GM06990 (cell line): ENCODE data around the gene PMS1.

Experiments used
- DNase-seq: peaks from one replicate; pipeline ENCODE4 v3.0.0-alpha.2; 2011; ENCODE audit not compliant: insufficient read length; ENCODE audit errors: extremely low read depth
- H3K27me3 ChIP-seq: replicated peaks from 2 replicates; pipeline ENCODE4 v1.6.0; 2011; ENCODE audit warnings: low read length; ENCODE audit not compliant: control insufficient read depth, insufficient read depth
- H3K36me3 ChIP-seq: 2 replicates; pipeline ENCODE4 v1.5.1; 2011; ENCODE audit warnings: low read length; ENCODE audit not compliant: control insufficient read depth, insufficient read depth
- H3K4me3 ChIP-seq: replicated peaks from 2 replicates; pipeline ENCODE4 v1.5.1; 2011; ENCODE audit warnings: low read depth, mild to moderate bottlenecking, control low read depth, low read length
- TF ChIP-seq, protein P1 (sequence below): IDR thresholded peaks from 2 replicates; pipeline ENCODE4 v1.5.1; 2011; ENCODE audit warnings: low read length, control low read depth, mild to moderate bottlenecking, inconsistent platforms; ENCODE audit not compliant: insufficient read depth, poor library complexity, severe bottlenecking

PMS1 gene

DNA sequence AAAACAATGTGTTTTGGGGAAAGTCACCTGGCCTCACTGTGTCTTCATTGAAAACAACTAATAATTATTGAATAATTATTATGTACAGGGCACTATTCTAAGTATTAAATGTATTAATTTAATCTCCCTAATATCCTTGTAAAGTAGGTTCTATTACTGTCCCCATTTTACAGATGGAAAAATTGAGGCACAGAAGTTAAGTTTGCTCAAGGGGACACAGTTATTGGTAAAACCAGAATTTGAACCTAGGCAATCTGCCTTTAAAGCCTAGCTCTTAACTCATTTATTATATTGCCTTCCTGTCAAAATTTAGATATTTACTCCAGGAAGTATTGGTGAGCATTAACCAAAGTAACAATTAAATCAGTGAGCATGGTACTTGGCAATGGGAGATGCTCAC is 84.6 kb downstream of the PMS1 start:
- TF ChIP-seq, protein P1, sequence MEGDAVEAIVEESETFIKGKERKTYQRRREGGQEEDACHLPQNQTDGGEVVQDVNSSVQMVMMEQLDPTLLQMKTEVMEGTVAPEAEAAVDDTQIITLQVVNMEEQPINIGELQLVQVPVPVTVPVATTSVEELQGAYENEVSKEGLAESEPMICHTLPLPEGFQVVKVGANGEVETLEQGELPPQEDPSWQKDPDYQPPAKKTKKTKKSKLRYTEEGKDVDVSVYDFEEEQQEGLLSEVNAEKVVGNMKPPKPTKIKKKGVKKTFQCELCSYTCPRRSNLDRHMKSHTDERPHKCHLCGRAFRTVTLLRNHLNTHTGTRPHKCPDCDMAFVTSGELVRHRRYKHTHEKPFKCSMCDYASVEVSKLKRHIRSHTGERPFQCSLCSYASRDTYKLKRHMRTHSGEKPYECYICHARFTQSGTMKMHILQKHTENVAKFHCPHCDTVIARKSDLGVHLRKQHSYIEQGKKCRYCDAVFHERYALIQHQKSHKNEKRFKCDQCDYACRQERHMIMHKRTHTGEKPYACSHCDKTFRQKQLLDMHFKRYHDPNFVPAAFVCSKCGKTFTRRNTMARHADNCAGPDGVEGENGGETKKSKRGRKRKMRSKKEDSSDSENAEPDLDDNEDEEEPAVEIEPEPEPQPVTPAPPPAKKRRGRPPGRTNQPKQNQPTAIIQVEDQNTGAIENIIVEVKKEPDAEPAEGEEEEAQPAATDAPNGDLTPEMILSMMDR, result no peak
- Histone ChIP-seq H3K4me3 (no peak overlapping the region), H3K27me3 (no peaks in the 10 kb centered on the region), H3K36me3 (peaks cover 7% of the 10 kb centered on the region)
- DNase-seq, result no peak

DNA sequence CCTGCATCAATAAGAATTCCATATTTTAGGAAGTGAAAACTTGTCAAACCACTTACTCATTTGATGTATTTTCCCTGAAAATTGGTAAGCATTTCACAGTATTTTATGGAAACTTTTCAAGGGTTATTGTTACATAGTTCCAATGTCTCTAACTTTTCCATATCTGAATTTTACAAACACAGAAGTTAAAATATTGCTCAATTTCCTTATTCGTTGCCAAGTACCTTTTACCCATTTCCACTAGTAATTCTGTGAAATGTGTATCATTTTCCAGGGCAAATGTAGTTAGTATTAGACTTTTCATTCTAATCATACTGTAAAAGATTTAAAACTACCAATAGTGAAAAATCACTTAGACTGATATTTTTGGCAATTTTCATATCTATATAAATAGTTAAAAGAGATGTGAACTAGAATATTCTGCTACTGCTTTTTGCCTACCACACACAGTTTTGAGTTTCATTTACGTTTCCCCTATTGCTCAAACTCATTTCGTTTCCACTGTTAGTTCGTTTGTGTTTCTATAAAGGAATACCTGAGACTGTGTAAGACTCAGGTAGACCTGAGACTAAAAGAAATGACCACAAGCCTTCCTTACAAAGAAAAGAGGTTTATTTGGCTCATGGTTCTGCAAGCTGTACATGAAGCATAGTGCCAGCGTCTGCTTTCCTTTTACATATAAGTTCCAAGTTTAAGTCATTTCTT is 86.3 kb downstream of the PMS1 start:
- H3K4me3 ChIP-seq, result no peak overlapping the region
- TF ChIP-seq, protein P1, result no peak
- H3K36me3 ChIP-seq, result peaks cover 7% of the 10 kb centered on the region
- no peaks in the 10 kb centered on the region for H3K27me3 ChIP-seq
- no peak for DNase-seq

DNA sequence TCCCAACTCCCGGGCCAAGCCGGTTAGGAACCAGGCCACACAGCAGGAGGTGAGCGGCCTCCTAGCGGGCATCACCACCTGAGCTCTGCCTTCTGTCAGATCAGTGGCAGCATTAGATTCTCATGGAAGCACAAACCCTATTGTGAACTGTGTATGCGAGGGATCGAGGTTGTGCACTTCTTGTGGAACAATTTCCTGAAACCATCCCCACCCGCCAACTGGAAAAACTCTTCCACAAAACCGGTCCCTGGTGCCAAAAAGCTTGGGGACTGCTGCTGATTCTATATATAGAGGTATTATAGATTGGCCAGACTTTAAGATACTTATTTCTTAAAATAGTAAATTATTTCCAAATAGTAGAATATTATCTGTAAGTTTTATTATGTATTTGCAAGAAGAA is 89.4 kb downstream of the PMS1 start:
- no peak overlapping the region for H3K4me3 ChIP-seq
- TF ChIP-seq, protein P1, result no peak
- no peak for DNase-seq
- no peaks in the 10 kb centered on the region for H3K27me3 ChIP-seq
- H3K36me3 ChIP-seq, result peaks cover 4% of the 10 kb centered on the region; the same call in 1 of the 2 replicates

DNA sequence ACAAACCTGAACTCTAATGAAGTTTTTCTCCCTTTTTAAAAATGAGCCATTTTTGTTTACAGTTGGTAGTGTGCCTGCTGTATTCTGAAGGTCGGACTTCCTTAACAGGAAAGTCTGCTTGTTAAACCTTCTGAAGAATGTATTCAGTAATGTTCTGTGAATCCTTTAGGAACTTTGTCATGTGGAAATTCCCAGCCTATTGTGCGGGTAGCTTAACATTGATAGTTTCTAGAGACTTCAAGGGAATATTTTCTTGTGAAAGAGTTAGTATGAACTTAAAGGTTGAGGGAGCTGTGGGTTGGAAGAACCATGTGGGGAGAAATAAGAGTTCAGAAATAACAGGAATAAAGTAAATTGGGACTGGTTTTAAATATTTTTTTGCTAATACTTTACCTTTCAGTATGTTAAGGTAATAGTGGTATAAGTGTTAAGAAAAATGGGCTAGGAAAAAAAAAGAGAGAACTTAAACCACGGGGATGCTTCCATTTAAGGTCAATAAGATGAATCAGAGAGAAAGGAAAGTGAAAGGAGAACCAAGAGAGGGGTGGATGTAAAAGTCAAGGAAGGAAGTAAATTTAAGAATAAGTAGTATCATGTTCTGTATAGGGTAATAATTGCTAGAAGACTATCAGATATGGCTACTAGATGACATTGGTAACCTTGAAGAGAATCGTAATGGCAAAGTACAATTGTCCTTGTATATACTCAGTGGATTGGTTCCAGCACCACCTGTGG is 90.5 kb downstream of the PMS1 start:
- TF ChIP-seq, protein P1, result no peak
- H3K27me3 ChIP-seq, result no peaks in the 10 kb centered on the region
- H3K36me3 ChIP-seq, result peaks cover 5% of the 10 kb centered on the region
- H3K4me3 ChIP-seq, result no peak overlapping the region
- no peak for DNase-seq

DNA sequence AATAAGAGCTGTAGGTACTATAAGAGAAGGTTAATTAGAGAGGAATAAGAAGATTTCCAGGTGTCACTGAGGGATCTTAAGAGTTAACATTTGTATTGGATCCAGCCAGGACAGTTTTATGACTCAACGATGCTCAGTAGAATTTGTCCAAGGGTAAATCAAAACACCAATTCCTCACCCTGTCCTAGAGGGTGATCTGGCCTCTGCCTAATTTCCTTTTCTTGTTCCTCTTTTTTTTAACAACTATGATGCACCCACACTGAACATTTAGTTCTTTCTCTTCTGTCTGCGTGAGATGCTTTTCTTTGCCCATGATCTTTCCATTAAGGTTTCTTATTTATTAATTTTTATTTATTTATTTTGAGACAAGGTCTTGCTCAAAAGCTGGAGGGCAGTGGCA is 92.0 kb downstream of the PMS1 start:
- no peaks in the 10 kb centered on the region for H3K27me3 ChIP-seq
- H3K36me3 ChIP-seq, result peaks cover 5% of the 10 kb centered on the region
- no peak overlapping the region for H3K4me3 ChIP-seq
- no peak for DNase-seq
- TF ChIP-seq, protein P1, result no peak
